Cardiac muscle cell (in vitro differentiated cells and primary cell): ENCODE data around the gene JUP. TPM values are rescaled to one million over a fixed set of nuclear protein-coding genes. Genes with fewer than 3 reads are reported as not detected.

ENCODE experiments used
- DNase-seq, 2 donors: peaks; one replicate each; pipeline versions ENCODE4 v3.0.0 to v3.0.0-alpha.2; 2010 to 2017; ENCODE audit warnings: low read depth in 1 of 2, low spot score in 1 of 2
- H3K27ac ChIP-seq: fragments of 200-600 bp; sonication (generic); 2 replicates; pipeline ENCODE4 v1.5.1; 2016
- H3K27me3 ChIP-seq: fragments of 200-600 bp; sonication (generic); 2 replicates; pipeline ENCODE4 v1.6.0; 2016; ENCODE audit warnings: control low read depth
- H3K36me3 ChIP-seq: fragments of 200-600 bp; sonication (generic); 2 replicates; pipeline ENCODE4 v1.5.1; 2016; ENCODE audit warnings: control low read depth
- H3K4me1 ChIP-seq: fragments of 200-600 bp; sonication (generic); 2 replicates; pipeline ENCODE4 v1.8.1; 2017; ENCODE audit warnings: low read depth, mild to moderate bottlenecking, mixed run types
- H3K4me3 ChIP-seq: fragments of 200-600 bp; sonication (generic); 2 replicates; pipeline ENCODE4 v1.5.1; 2016; ENCODE audit warnings: mild to moderate bottlenecking
- H3K9me3 ChIP-seq: fragments of 200-600 bp; sonication (generic); 2 replicates; pipeline ENCODE4 v1.5.1; 2017; ENCODE audit warnings: low read depth, mild to moderate bottlenecking, control low read depth
- CTCF ChIP-seq: IDR thresholded peaks from 2 replicates; pipeline ENCODE4 v1.5.1; 2012; ENCODE audit warnings: low read depth, mild to moderate bottlenecking, low read length
- polyA plus RNA-seq: library from polyadenylated mRNA; unstranded; fragments of >200 nt; fragmentation: Nextera tagmentation; extraction: Ambion mirVana; gene quantifications from 2 replicates; pipeline ENCODE4 v1.2.1, GENCODE V29; 2016
- total RNA-seq: library from RNA; depleted of rRNA; stranded (reverse); fragments of >200 nt; gene quantifications from 2 replicates; pipeline ENCODE4 v1.2.3, GENCODE V29; 2016

JUP gene
- total and polyA plus RNA-seq, 2 experiments from 2014 or later: 160 to 296 TPM

GRCh38 chr17:41707803-41708669 lies 78.5 kb downstream of the JUP start:
- H3K27me3 ChIP-seq: peaks cover 26% of the 10 kb centered on the region
- DNase-seq: no peak
- H3K4me3 ChIP-seq: no peak overlapping the region
- no peaks in the 10 kb centered on the region for H3K9me3 ChIP-seq
- H3K27ac ChIP-seq: no peak overlapping the region
- H3K4me1 ChIP-seq: no peaks in the 10 kb centered on the region
- H3K36me3 ChIP-seq: no peaks in the 10 kb centered on the region
- no peak for TF ChIP-seq CTCF

- Histone ChIP-seq H3K9me3 (no peaks in the 10 kb centered on the region), H3K4me1 (no peaks in the 10 kb centered on the region), H3K36me3 (no peaks in the 10 kb centered on the region), H3K4me3 (no peak overlapping the region), H3K27ac (no peak overlapping the region), H3K27me3 (peaks cover 8% of the 10 kb centered on the region)
- no peak for TF ChIP-seq CTCF
- peak in 1 of 2 donors; percentile 49 for DNase-seq
Measured at GRCh38 chr17:41705271-41705991, 81.1 kb downstream of the JUP start.

Other genes starting within 250 kb of the JUP start
- not detected in 2 replicates for gene KRT9, start 214.7 kb downstream of the JUP start, total RNA-seq
- not detected in 2 replicates for gene KRT9, start 214.7 kb downstream of the JUP start, polyA plus RNA-seq
- not detected in 2 replicates for gene KRT14, start 199.8 kb downstream of the JUP start, total RNA-seq
- gene KRT14, start 199.8 kb downstream of the JUP start, polyA plus RNA-seq: 0.20 TPM in 1 of 2 replicates, not detected in the other
- gene KRT16, start 173.9 kb downstream of the JUP start, total RNA-seq: not detected in 2 replicates
- gene KRT16, start 173.9 kb downstream of the JUP start, polyA plus RNA-seq: 0.16 TPM in 1 of 2 replicates, not detected in the other
- gene KRT17, start 162.1 kb downstream of the JUP start, total RNA-seq: not detected in 2 replicates
- gene KRT17, start 162.1 kb downstream of the JUP start, polyA plus RNA-seq: 1.2 TPM in 1 of 2 replicates, not detected in the other
- 153 and 285 TPM in 2 replicates for gene EIF1, start 97.8 kb downstream of the JUP start, total RNA-seq
- 726 and 784 TPM in 2 replicates for gene EIF1, start 97.8 kb downstream of the JUP start, polyA plus RNA-seq
- not detected in 2 replicates for gene GAST, start 74.4 kb downstream of the JUP start, total RNA-seq
- gene GAST, start 74.4 kb downstream of the JUP start, polyA plus RNA-seq: not detected in 2 replicates
- gene HAP1, start 52.1 kb downstream of the JUP start, total RNA-seq: 0.98 and 1.8 TPM in 2 replicates
- gene HAP1, start 52.1 kb downstream of the JUP start, polyA plus RNA-seq: 0.80 and 2.1 TPM in 2 replicates
- gene P3H4, start 25.2 kb upstream of the JUP start, total RNA-seq: 118 and 153 TPM in 2 replicates
- gene P3H4, start 25.2 kb upstream of the JUP start, polyA plus RNA-seq: 137 and 138 TPM in 2 replicates
- gene FKBP10, start 26.3 kb upstream of the JUP start, total RNA-seq: 265 and 336 TPM in 2 replicates
- 113 and 165 TPM in 2 replicates for gene FKBP10, start 26.3 kb upstream of the JUP start, polyA plus RNA-seq
- gene NT5C3B, start 49.5 kb upstream of the JUP start, total RNA-seq: 164 and 190 TPM in 2 replicates
- gene NT5C3B, start 49.5 kb upstream of the JUP start, polyA plus RNA-seq: 221 and 222 TPM in 2 replicates
- 0.36 TPM in 1 of 2 replicates, not detected in the other for gene KLHL10, start 51.1 kb upstream of the JUP start, total RNA-seq
- 0.14 TPM in 1 of 2 replicates, not detected in the other for gene KLHL10, start 51.1 kb upstream of the JUP start, polyA plus RNA-seq
- 26.5 and 29.2 TPM in 2 replicates for gene KLHL11, start 78.7 kb upstream of the JUP start, total RNA-seq
- gene KLHL11, start 78.7 kb upstream of the JUP start, polyA plus RNA-seq: 21.3 and 22.6 TPM in 2 replicates
- 96.3 and 155 TPM in 2 replicates for gene ACLY, start 132.2 kb upstream of the JUP start, total RNA-seq
- gene ACLY, start 132.2 kb upstream of the JUP start, polyA plus RNA-seq: 71.5 and 89.2 TPM in 2 replicates
- 2.6 and 4.5 TPM in 2 replicates for gene ODAD4, start 143.9 kb upstream of the JUP start, total RNA-seq
- gene ODAD4, start 143.9 kb upstream of the JUP start, polyA plus RNA-seq: 3.2 and 8.0 TPM in 2 replicates
- gene CNP, start 180.1 kb upstream of the JUP start, total RNA-seq: 69.0 and 70.0 TPM in 2 replicates
- 79.4 and 82.8 TPM in 2 replicates for gene CNP, start 180.1 kb upstream of the JUP start, polyA plus RNA-seq
- gene DNAJC7, start 230.7 kb upstream of the JUP start, total RNA-seq: 66.6 and 79.2 TPM in 2 replicates
- gene DNAJC7, start 230.7 kb upstream of the JUP start, polyA plus RNA-seq: 83.8 and 90.0 TPM in 2 replicates
- gene NKIRAS2, start 233.4 kb upstream of the JUP start, total RNA-seq: 113 and 125 TPM in 2 replicates
- gene NKIRAS2, start 233.4 kb upstream of the JUP start, polyA plus RNA-seq: 98.2 and 107 TPM in 2 replicates